WTC11 (cell line): Measurements from ENCODE around the gene LY6G5C. TPM values are rescaled to one million over a fixed set of nuclear protein-coding genes. Genes with fewer than 3 reads are reported as not detected.

Experiments
- ATAC-seq: fragments of 200-7000 bp; cut with Tn5 transposase; 2 replicates; pipeline ENCODE4 v1.10.0; 2021; ENCODE audit warnings: mild to moderate bottlenecking, moderate library complexity
- CTCF ChIA-PET: fragments of 300-600 bp; sonication (Branson Sonifier 250); formaldehyde crosslinking; loops from one replicate; lab custom pipeline; 2021; ENCODE audit warnings: antibody characterized with exemption; lab: Charles Lee
- POLR2A ChIA-PET: fragments of 350-600 bp; sonication (Branson Sonifier 250); formaldehyde crosslinking; loops from one replicate; lab custom pipeline; 2021; ENCODE audit warnings: antibody characterized with exemption; lab: Charles Lee
- DNase-seq: peaks from one replicate; pipeline ENCODE4 v3.0.0; 2021; ENCODE audit warnings: low spot score
- H3K27ac Mint-ChIP-seq: 2 replicates; pipeline ENCODE4 v1.8.0; 2021; ENCODE audit warnings: mixed read lengths
- H3K27me3 Mint-ChIP-seq: 2 replicates; pipeline ENCODE4 v1.8.0; 2021; ENCODE audit warnings: low read depth, mild to moderate bottlenecking, moderate library complexity, mixed read lengths
- H3K36me3 Mint-ChIP-seq: 2 replicates; pipeline ENCODE4 v1.8.0; 2021; ENCODE audit warnings: mixed read lengths
- H3K4me1 Mint-ChIP-seq: 2 replicates; pipeline ENCODE4 v1.8.0; 2022; ENCODE audit warnings: mixed read lengths
- H3K4me3 Mint-ChIP-seq: 2 replicates; pipeline ENCODE4 v1.8.0; 2021; ENCODE audit warnings: mild to moderate bottlenecking, moderate library complexity, mixed read lengths
- H3K9me3 Mint-ChIP-seq: 2 replicates; pipeline ENCODE4 v1.8.0; 2021; ENCODE audit warnings: mixed read lengths
- AR ChIP-seq: fragments of 250-450 bp; sonication (Bioruptor Pico); IDR thresholded peaks from 2 replicates; pipeline ENCODE4 v1.9.0; 2021; ENCODE audit warnings: mild to moderate bottlenecking
- ELF4 ChIP-seq: sonication (generic); formaldehyde crosslinking; IDR thresholded peaks from 2 replicates; pipeline ENCODE4 v1.8.1; 2022; ENCODE audit warnings: low read depth, mild to moderate bottlenecking, moderate library complexity, missing genetic modification reagents
- ESRRA ChIP-seq: sonication (generic); formaldehyde crosslinking; IDR thresholded peaks from 2 replicates; pipeline ENCODE4 v1.8.1; 2022; ENCODE audit warnings: mild to moderate bottlenecking, missing genetic modification reagents, borderline replicate concordance
- IRF2 ChIP-seq: sonication (generic); formaldehyde crosslinking; IDR thresholded peaks from 2 replicates; pipeline ENCODE4 v1.8.0; 2022; ENCODE audit warnings: low read depth, missing genetic modification reagents, borderline replicate concordance
- JAZF1 ChIP-seq: fragments of 250-450 bp; sonication (Bioruptor Pico); IDR thresholded peaks from 2 replicates; pipeline ENCODE4 v1.9.0; 2021; ENCODE audit warnings: moderate library complexity, mild to moderate bottlenecking, inconsistent platforms
- MAX ChIP-seq: sonication (generic); formaldehyde crosslinking; IDR thresholded peaks from 2 replicates; pipeline ENCODE4 v1.8.0; 2022; ENCODE audit warnings: mild to moderate bottlenecking, missing genetic modification reagents
- STAT6 ChIP-seq: sonication (generic); formaldehyde crosslinking; conservative IDR thresholded peaks from 2 replicates; pipeline ENCODE4 v1.8.1; 2023; ENCODE audit warnings: mild to moderate bottlenecking, low read depth, missing genetic modification reagents, moderate library complexity
- TCF7 ChIP-seq: sonication (generic); formaldehyde crosslinking; IDR thresholded peaks from 2 replicates; pipeline ENCODE4 v1.8.0; 2022; ENCODE audit warnings: mild to moderate bottlenecking, low read depth, missing genetic modification reagents, moderate library complexity
- ZNF317 ChIP-seq: sonication (generic); formaldehyde crosslinking; IDR thresholded peaks from 2 replicates; pipeline ENCODE4 v1.8.1; 2023; ENCODE audit warnings: low read depth, mild to moderate bottlenecking, moderate library complexity, missing genetic modification reagents, borderline replicate concordance
- total RNA-seq: library from RNA; stranded (reverse); gene quantifications from 3 replicates; pipeline ENCODE4 v1.2.3, GENCODE V29; 2021
- TF ChIP-seq, protein P1 (sequence below): sonication (generic); formaldehyde crosslinking; IDR thresholded peaks from 2 replicates; pipeline ENCODE4 v1.8.0; 2023; ENCODE audit warnings: mild to moderate bottlenecking, missing genetic modification reagents
- TF ChIP-seq, protein P2 (sequence below): fragments of 250-450 bp; sonication (Bioruptor Pico); IDR thresholded peaks from 2 replicates; pipeline ENCODE4 v1.9.0; 2021; ENCODE audit warnings: mild to moderate bottlenecking, borderline replicate concordance

LY6G5C gene
- total RNA-seq, 1 experiment from 2014 or later: 1.0 TPM

DNA sequence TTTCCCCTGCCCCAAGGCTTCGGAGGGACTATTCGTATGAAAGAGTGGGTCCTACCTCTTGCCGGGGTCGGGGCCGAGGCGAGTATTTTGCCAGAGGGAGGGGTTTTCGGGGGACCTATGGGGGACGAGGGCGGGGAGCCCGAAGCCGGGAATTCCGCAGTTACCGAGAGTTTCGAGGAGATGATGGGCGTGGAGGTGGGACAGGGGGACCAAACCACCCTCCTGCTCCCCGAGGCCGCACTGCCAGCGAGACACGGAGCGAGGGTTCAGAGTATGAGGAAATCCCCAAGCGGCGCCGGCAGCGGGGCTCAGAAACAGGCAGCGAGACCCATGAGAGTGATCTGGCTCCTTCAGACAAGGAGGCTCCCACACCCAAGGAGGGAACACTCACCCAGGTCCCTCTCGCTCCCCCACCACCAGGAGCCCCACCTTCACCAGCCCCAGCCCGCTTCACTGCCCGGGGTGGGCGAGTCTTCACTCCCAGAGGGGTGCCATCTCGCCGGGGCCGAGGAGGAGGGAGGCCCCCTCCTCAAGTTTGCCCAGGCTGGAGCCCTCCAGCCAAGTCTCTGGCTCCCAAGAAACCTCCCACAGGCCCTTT lies 49.1 kb downstream of the LY6G5C start (continued):
- TF ChIP-seq STAT6 (CRISPR knock-in tag): no peak

DNA sequence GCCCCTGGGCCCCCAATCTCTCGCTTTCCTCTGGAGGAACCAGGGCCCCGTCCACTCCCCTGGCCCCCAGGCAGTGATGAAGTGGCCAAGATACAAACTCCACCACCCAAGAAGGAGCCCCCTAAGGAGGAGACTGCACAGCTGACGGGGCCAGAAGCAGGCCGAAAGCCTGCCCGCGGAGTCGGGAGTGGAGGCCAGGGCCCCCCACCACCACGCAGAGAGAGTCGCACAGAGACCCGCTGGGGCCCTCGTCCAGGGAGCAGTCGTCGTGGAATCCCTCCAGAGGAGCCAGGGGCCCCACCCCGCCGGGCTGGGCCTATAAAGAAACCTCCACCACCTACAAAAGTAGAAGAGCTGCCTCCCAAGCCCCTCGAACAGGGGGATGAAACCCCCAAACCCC lies 49.7 kb downstream of the LY6G5C start:
- H3K9me3 Mint-ChIP-seq: no peaks in the 10 kb centered on the region
- DNase-seq (no peak), ATAC-seq (no peak)
- H3K4me3 Mint-ChIP-seq: no peak overlapping the region
- TF ChIP-seq MAX (CRISPR knock-in tag): no peak
- TF ChIP-seq ZNF317: no peak
- no peak for TF ChIP-seq ESRRA
- TF ChIP-seq ELF4 (CRISPR knock-in tag): no peak
- no peak for TF ChIP-seq AR (CRISPR knock-in tag)
- TF ChIP-seq IRF2 (CRISPR knock-in tag): no peak
- TF ChIP-seq, protein P1, sequence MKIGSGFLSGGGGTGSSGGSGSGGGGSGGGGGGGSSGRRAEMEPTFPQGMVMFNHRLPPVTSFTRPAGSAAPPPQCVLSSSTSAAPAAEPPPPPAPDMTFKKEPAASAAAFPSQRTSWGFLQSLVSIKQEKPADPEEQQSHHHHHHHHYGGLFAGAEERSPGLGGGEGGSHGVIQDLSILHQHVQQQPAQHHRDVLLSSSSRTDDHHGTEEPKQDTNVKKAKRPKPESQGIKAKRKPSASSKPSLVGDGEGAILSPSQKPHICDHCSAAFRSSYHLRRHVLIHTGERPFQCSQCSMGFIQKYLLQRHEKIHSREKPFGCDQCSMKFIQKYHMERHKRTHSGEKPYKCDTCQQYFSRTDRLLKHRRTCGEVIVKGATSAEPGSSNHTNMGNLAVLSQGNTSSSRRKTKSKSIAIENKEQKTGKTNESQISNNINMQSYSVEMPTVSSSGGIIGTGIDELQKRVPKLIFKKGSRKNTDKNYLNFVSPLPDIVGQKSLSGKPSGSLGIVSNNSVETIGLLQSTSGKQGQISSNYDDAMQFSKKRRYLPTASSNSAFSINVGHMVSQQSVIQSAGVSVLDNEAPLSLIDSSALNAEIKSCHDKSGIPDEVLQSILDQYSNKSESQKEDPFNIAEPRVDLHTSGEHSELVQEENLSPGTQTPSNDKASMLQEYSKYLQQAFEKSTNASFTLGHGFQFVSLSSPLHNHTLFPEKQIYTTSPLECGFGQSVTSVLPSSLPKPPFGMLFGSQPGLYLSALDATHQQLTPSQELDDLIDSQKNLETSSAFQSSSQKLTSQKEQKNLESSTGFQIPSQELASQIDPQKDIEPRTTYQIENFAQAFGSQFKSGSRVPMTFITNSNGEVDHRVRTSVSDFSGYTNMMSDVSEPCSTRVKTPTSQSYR (CRISPR knock-in tag): no peak
- no peak for TF ChIP-seq JAZF1 (CRISPR knock-in tag)
- TF ChIP-seq, protein P2, sequence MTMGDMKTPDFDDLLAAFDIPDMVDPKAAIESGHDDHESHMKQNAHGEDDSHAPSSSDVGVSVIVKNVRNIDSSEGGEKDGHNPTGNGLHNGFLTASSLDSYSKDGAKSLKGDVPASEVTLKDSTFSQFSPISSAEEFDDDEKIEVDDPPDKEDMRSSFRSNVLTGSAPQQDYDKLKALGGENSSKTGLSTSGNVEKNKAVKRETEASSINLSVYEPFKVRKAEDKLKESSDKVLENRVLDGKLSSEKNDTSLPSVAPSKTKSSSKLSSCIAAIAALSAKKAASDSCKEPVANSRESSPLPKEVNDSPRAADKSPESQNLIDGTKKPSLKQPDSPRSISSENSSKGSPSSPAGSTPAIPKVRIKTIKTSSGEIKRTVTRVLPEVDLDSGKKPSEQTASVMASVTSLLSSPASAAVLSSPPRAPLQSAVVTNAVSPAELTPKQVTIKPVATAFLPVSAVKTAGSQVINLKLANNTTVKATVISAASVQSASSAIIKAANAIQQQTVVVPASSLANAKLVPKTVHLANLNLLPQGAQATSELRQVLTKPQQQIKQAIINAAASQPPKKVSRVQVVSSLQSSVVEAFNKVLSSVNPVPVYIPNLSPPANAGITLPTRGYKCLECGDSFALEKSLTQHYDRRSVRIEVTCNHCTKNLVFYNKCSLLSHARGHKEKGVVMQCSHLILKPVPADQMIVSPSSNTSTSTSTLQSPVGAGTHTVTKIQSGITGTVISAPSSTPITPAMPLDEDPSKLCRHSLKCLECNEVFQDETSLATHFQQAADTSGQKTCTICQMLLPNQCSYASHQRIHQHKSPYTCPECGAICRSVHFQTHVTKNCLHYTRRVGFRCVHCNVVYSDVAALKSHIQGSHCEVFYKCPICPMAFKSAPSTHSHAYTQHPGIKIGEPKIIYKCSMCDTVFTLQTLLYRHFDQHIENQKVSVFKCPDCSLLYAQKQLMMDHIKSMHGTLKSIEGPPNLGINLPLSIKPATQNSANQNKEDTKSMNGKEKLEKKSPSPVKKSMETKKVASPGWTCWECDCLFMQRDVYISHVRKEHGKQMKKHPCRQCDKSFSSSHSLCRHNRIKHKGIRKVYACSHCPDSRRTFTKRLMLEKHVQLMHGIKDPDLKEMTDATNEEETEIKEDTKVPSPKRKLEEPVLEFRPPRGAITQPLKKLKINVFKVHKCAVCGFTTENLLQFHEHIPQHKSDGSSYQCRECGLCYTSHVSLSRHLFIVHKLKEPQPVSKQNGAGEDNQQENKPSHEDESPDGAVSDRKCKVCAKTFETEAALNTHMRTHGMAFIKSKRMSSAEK: no peak
- no peak for TF ChIP-seq TCF7
- H3K27me3 Mint-ChIP-seq: no peaks in the 10 kb centered on the region; the same call in 1 of the 2 replicates
- H3K27ac Mint-ChIP-seq: no peak overlapping the region
- no peaks in the 10 kb centered on the region for H3K4me1 Mint-ChIP-seq
- peaks cover 91% of the 10 kb centered on the region for H3K36me3 Mint-ChIP-seq
- ChIA-PET POLR2A (no interaction called here), CTCF (no interaction called here)
